Ishikawa (cell line): ENCODE data around the gene NUSAP1.

Experiments
- CEBPB ChIP-seq: IDR thresholded peaks from 2 replicates; pipeline ENCODE4 v1.6.1; 2012
- CREB1 ChIP-seq: IDR thresholded peaks from 2 replicates; pipeline ENCODE4 v1.6.1; 2012; ENCODE audit warnings: low read depth
- EGR1 ChIP-seq: IDR thresholded peaks from 2 replicates; pipeline ENCODE4 v1.6.1; 2012
- EP300 ChIP-seq: IDR thresholded peaks from 2 replicates; pipeline ENCODE4 v1.6.1; 2012; ENCODE audit warnings: borderline replicate concordance
- FOXM1 ChIP-seq: IDR thresholded peaks from 2 replicates; pipeline ENCODE4 v1.6.1; 2012; ENCODE audit warnings: low read depth, borderline replicate concordance
- MAX ChIP-seq: IDR thresholded peaks from 2 replicates; pipeline ENCODE4 v1.6.1; 2012
- NFIC ChIP-seq: IDR thresholded peaks from 2 replicates; pipeline ENCODE4 v1.6.1; 2012
- RAD21 ChIP-seq: IDR thresholded peaks from 2 replicates; pipeline ENCODE4 v1.6.1; 2012; ENCODE audit warnings: low read depth
- REST ChIP-seq: IDR thresholded peaks from 2 replicates; pipeline ENCODE4 v1.6.1; 2012; ENCODE audit warnings: low read depth, mild to moderate bottlenecking
- TAF1 ChIP-seq: IDR thresholded peaks from 2 replicates; pipeline ENCODE4 v1.6.1; 2012; ENCODE audit warnings: low read depth, mild to moderate bottlenecking
- TCF12 ChIP-seq: IDR thresholded peaks from 2 replicates; pipeline ENCODE4 v1.6.1; 2012; ENCODE audit warnings: low read depth
- TEAD4 ChIP-seq: IDR thresholded peaks from 2 replicates; pipeline ENCODE4 v1.6.1; 2012
- USF1 ChIP-seq: IDR thresholded peaks from 2 replicates; pipeline ENCODE4 v1.6.1; 2012
- YY1 ChIP-seq: IDR thresholded peaks from 2 replicates; pipeline ENCODE4 v1.6.1; 2012; ENCODE audit warnings: low read depth
- ZBTB7A ChIP-seq: IDR thresholded peaks from 2 replicates; pipeline ENCODE4 v1.6.1; 2012; ENCODE audit warnings: low read depth

Gene NUSAP1

GRCh38 chr15:41301587-41301986 is 31.1 kb upstream of the NUSAP1 start:
- no peak for TF ChIP-seq CREB1
- no peak for TF ChIP-seq EGR1
- no peak for TF ChIP-seq RAD21
- no peak for TF ChIP-seq TCF12
- no peak for TF ChIP-seq TAF1
- TF ChIP-seq REST = no peak
- TF ChIP-seq FOXM1 = no peak
- no peak for TF ChIP-seq MAX

- TF ChIP-seq FOXM1 = no peak
Measured at GRCh38 chr15:41304149-41304770, 28.4 kb upstream of the NUSAP1 start.

GRCh38 chr15:41307679-41308078 is 25.0 kb upstream of the NUSAP1 start:
- TF ChIP-seq TCF12 = no peak
- no peak for TF ChIP-seq EP300
- TF ChIP-seq REST = no peak
- no peak for TF ChIP-seq CEBPB
- TF ChIP-seq YY1 = no peak
- TF ChIP-seq NFIC = no peak
- TF ChIP-seq TEAD4 = no peak
- no peak for TF ChIP-seq USF1
- TF ChIP-seq MAX = no peak

GRCh38 chr15:41309226-41309905 is 23.3 kb upstream of the NUSAP1 start:
- no peak for TF ChIP-seq ZBTB7A
- no peak for TF ChIP-seq REST
- TF ChIP-seq EGR1 = no peak
- no peak for TF ChIP-seq CEBPB
- TF ChIP-seq TCF12 = no peak

- no peak for TF ChIP-seq TEAD4
- TF ChIP-seq TAF1 = no peak
- no peak for TF ChIP-seq YY1
- TF ChIP-seq FOXM1 = no peak
- no peak for TF ChIP-seq REST
- no peak for TF ChIP-seq CEBPB
Measured at GRCh38 chr15:41323611-41324010, 9.1 kb upstream of the NUSAP1 start.
